Measurements from ENCODE around the gene ATP2A1.

The ATP2A1 gene

GRCh38 chr16:28876019-28876659 lies 2.1 kb upstream of the ATP2A1 start:
- TF ChIP-seq CTCF (IDR thresholded peaks at IDR 0.05; ENCODE audit: low read length, missing control alignments) = no peak
- DNase-seq (ENCODE audit: low read depth) = no peak
- no peak overlapping the region for H3K4me3 ChIP-seq (replicated peaks; ENCODE audit: low read depth, low read length)

- no peak for DNase-seq (ENCODE audit: low read depth)
- no peak for TF ChIP-seq CTCF (IDR thresholded peaks at IDR 0.05; ENCODE audit: low read length, missing control alignments)
- H3K4me3 ChIP-seq (replicated peaks; ENCODE audit: low read depth, low read length) = no peak overlapping the region
Observed at GRCh38 chr16:28876973-28877654, 1.2 kb upstream of the ATP2A1 start.

- no peak for DNase-seq (ENCODE audit: low read depth)
- H3K4me3 ChIP-seq (replicated peaks; ENCODE audit: low read depth, low read length) = no peak overlapping the region
- no peak for TF ChIP-seq CTCF (IDR thresholded peaks at IDR 0.05; ENCODE audit: low read length, missing control alignments)
Observed at GRCh38 chr16:28877655-28878000, 660 bp upstream of the ATP2A1 start.

DNA sequence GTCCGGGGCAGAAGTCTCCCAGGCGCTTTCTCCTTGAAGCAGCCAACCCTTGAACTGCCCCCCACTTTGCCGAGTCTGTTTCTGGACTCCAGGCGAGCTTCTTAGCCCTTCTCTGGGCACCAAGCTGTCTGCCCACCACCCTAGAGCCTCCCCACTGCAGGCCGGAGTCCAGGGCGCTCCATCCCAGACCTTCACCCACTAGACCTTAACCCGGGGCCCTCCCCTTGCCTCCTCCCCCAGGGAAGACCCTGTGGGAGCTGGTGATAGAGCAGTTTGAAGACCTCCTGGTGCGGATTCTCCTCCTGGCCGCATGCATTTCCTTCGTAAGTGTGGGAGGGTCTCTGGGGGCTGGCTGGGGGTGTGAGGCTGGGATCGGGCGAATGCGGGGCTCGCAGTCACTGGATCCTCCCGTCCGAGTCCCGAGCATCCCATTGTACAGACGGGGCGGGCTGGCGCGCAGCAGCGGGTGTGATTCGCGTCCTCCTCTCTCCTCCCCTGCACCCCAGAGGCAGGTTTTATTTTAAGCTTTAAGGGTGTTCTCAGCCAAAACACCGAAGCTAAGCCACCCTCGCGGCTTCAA lies 1.1 kb downstream of the ATP2A1 start:
- DNase-seq (ENCODE audit: low read depth) = no peak
- no peak for TF ChIP-seq CTCF (IDR thresholded peaks at IDR 0.05; ENCODE audit: low read length, missing control alignments)
- peak overlapping the region; percentile 73 for H3K4me3 ChIP-seq (replicated peaks; ENCODE audit: low read depth, low read length)

DNA sequence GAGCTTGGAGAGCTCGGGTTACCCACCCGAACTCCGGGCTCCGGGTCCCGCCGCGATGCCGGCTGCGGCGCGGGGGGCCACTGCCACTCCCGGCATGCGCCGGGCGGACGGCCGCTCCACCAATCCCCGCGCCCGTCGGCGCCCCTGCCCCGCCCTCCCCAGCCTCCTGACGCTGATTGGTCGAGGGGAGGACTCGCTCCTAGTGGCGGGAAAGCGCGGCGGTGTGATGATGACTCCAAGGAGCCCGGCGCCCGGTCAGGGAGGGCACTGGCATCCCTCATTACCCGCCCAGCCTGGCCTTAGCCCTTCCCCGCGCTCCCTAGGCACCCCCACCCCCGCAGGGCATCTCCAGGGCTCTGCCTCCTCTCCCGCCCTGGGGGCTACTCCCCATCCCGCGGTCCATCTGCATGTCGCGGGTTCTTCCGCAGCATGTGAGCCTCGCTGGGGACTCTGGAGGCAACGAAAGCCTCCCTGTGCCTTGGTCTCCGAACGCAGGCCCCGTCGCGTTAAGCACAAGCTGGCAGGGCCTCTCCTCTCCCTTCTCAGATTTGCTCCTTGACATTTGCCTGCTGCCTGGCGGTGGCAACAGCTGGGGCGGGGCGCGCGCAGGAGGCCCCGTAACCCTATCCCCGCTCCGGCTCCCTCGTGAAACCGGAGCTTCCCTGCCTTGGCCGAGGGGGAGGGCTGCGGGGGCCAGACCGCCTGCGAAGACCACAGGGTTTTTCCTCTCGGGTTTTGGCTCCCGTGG lies 1.7 kb downstream of the ATP2A1 start:
- H3K4me3 ChIP-seq (replicated peaks; ENCODE audit: low read depth, low read length) = peak overlapping the region; percentile 73
- TF ChIP-seq CTCF (IDR thresholded peaks at IDR 0.05; ENCODE audit: low read length, missing control alignments) = no peak
- peak; percentile 79 for DNase-seq (ENCODE audit: low read depth)

- DNase-seq (ENCODE audit: low read depth) = no peak
- TF ChIP-seq CTCF (IDR thresholded peaks at IDR 0.05; ENCODE audit: low read length, missing control alignments) = no peak
- peak overlapping the region; percentile 73 for H3K4me3 ChIP-seq (replicated peaks; ENCODE audit: low read depth, low read length)
Observed at GRCh38 chr16:28880589-28880915, 2.3 kb downstream of the ATP2A1 start.
